EL (cell line): ENCODE results near the gene PTGER4.

ENCODE experiments used
- DNase-seq: peaks from one replicate; pipeline ENCODE4 v3.0.0-alpha.2; 2016

Gene PTGER4

DNA sequence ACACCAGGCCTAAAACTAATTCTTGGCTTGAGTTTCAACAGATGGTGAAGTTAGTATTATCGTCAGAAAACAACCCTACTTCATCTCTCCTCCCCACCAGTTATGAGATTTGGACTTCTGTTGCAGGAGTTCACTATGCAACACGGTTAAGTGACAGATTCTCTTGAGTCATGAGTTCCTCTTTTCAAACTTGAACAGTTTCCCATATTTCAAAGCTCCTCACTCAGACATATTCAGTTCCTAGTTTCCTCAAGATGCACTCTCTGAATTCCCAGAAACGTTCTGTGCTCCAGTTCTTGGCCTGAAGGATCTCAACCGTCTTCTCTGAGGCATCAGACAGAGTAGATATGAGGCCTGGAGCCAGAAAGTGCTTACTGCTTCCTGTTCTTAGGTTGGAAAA, 7.3 kb upstream of the PTGER4 start:
- DNase-seq = no peak

DNA sequence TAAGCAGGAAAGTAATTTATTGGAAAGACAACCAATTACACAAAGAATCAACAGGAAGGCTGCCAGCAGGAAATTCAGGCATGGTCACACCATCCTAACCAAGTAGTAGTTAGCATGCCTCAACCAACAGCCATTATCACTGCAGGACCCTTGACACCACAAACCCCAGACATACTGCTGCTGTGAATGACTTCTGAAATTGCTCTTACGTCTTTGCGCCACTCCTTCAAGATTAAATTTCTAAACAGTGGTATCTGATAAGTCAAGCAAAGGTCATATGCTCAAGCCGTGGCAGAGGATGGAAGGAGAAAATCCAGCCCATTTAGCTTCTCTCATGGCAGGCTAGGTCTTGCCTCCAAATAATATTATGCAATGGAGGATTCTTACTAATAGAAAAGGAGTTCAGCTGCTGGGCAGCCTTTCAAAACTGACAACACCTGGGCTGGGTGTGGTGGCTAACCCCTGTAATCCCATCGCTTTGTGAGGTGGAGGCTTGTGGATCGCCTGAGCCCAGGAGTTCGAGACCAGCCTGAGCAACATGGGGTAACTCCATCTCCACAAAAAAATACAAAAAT, 5.0 kb upstream of the PTGER4 start:
- DNase-seq = no peak

- DNase-seq = no peak
Observed at GRCh38 chr5:40675396-40676133, 4.2 kb upstream of the PTGER4 start.

DNA sequence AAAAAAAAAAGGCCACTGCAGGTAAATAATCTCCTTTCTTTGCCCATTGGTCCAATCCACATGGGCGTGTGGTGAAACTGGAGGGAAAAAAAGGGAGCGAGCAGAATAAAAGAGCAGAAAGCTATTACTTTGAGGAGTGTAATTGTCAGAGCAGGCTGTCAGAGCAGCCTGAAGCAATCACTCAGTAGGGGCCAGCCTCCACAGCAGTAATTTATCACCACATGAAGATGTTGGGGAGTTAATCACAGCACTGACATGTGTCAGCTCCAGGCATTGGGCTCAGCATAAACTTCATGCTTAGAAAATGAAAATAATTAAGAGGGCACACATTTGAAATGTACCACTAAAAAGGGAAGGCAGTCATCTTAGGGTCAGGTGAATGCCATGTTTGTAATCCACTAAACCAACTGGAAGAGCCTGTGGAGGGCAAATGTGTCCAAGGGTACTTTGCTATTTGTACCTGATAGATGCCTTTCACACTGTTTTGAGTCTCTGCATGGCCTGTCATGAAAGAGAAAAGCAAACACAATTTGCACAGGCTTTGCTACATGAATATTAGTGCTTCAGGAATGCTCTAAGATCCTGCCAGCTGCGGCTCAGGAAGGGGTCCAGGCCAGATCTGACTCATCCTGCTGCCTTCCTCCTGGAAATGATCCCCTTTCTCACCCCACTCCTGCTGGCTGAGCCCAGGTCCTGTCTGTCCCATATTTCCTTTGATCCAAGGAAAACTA, 2.9 kb upstream of the PTGER4 start:
- peak; percentile 89 for DNase-seq

DNA sequence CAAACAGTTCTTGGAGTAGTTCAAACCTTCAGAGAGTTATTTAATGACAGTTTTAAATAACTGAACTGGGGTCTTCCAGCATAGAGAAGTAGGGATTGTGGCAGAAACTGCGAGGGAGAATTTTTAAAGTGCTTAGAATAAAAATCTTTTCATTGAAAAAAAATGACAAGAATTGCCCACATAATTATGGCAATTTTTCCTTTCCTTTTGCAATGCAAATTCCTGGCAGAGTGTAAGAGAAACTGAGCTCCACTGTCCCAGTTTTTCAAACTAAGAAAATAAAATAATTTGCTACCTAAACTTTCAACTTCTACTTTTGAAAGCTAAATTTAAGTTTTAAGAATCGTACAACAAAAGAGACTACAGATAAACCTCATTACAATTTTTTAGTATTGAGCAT, 2.3 kb upstream of the PTGER4 start:
- no peak for DNase-seq

- peak; percentile 31 for DNase-seq
Observed at GRCh38 chr5:40678026-40678425, 1.7 kb upstream of the PTGER4 start.

DNA sequence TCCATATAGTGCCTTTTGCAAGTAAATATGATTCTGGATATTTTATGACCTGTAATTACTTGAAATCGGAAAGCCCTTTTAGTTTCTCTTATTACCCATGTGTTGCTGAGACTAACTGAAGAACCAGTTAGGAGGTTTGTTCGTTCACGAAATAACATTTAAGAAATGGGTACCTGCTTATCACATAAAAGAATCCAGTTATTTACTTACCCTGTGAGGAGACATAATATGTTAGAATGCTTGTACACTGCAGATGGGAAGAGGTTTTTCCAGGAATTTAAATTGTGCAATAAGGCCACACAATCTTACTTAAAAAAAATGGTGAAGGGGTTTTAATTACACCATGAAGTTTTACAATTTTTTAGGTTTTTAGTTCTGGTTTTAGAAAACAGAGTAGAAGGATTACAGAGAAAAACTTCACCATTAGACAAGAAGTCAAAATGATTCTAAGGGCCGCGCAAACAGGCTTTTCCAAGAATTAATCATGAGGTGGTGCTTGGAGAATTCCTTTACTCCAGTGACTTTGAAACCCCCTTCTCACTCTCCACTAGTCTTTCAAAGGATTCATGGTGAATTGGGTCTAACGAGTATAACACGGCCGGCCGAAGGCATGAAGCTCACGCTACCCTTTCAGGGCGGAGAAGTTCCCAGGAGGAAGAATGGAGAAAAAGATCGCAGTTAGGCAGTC, 1.1 kb upstream of the PTGER4 start:
- DNase-seq = no peak

DNA sequence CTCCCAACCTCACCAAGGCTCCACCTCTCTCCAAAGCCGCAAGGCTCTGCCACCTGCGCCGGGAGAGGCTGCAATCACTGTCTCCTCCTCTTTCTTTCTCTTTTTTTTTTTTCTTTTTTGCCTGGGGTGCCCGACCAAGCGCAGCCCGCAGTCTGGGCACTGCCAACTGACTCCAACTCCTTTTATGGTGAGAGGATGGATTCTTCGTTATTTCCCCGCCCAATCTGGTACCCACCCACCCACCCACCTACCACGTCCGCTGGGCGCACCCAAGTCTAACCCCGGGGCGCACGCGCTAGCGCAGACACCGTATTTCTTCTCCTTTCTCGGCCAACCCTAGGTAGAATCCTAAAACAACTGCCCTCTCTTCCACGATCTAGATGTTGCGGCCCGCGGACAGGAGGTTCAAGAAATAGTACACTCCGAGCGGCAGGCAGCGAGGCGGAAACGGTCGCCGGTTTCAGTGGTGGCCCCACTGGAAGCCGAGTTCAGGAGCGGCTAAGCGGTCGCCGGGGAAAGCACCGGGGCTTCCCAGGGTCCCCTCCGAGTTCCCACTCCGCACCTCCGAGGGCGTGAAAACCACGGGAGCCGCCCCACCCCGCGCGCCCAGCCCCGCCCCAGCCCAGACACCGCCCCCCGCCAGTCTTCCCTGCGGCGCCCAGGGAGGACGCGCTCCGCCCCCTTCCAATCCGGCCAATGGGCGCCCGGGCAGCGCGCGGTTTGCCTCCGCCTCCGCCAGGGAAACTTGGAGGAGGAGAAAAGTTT, 385 bp upstream of the PTGER4 start:
- DNase-seq = peak; percentile 95

GRCh38 chr5:40680741-40681362, 1.1 kb downstream of the PTGER4 start:
- no peak for DNase-seq

GRCh38 chr5:40681363-40682153, 1.8 kb downstream of the PTGER4 start:
- DNase-seq = peak; percentile 24

- no peak for DNase-seq
Observed at GRCh38 chr5:40682154-40683017, 2.7 kb downstream of the PTGER4 start.

DNA sequence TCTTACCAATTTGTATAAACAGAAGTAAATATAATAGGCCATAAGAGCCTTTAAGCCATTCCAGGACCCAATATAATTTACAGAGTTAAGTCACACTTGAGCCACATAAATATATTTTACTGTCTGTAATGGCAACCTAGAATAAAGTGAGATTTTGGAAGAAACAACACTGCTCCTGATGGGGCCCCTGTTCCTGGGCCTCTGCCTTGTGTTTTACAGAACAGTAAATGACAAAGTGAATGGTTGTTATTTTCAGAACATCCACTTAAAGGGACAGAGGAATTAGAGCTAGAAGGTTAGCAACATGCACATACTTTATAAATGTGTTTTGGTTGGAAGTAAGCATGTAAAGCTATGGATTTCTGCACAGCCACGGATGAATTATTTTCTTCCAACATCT, 3.6 kb downstream of the PTGER4 start:
- no peak for DNase-seq

DNA sequence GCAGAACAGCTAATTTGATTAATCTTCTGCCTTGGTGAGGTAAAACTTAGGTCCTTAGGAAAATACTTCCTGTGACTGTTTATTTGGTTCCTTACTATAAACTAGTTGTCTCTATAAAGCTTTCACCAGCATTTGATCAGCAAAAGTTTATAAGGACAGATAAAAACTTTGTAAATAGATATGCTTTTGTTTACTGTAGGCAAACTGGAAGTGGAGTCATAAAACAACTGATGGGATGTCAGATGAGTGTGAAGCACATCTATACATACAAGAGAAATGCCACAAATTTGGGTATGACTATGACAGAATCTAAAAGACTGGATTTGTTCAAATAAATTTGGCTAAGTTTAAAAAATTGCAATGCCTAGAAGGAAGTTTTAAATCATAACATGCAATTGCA, 5.5 kb downstream of the PTGER4 start:
- no peak for DNase-seq

GRCh38 chr5:40685976-40686486, 6.3 kb downstream of the PTGER4 start:
- no peak for DNase-seq

- DNase-seq = no peak
Observed at GRCh38 chr5:40687321-40687720, 7.6 kb downstream of the PTGER4 start.

DNA sequence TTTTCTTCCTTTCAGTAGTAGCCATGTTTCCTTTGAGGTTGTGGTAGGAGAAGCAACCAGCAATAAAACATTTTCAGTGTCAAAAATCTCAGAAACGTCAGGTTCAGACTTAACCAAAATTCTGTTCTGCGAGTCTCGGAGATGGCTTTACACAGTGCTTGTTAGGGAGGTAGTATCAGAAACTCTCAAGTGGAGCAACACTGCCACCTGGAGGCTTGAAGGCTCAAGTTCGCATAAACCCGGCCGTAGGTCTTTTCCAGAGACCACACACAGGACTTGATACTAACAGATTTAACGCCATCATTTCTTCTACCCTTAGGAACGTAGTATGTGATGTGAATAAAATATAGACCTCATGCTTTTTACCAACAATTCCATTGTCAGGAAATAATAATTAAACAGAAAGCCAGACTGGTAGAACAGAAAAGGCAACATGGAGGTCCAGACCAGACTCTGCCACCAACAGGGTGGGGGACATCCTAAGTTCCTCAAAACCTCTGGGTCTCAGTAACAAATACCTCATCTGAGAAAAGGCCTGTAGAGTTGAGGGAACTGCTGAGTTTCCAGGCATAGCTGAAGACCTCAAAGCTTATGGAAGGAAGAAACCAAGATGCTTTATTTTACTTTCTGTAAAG, 8.5 kb downstream of the PTGER4 start:
- peak; percentile 88 for DNase-seq

DNA sequence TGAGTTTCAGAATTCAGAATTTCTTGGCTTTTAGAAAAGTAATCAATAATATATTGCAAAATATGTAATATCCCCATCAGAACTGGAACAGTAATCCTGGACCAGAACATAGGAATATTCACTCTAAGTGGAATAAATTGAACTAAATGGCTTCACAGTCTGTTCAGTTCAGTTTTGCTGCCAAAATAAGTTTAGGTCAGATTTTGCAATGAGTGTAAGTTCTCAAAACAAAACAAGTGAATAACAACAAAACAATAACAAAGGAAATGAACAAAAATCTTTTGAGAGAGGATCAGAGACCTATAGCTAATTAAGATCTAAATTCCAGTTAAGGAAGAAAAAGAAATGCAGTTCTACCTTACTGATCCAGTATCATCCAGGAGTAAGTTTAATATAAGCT, 9.3 kb downstream of the PTGER4 start:
- DNase-seq = no peak

- peak; percentile 96 for DNase-seq
Observed at GRCh38 chr5:40689438-40689837, 9.7 kb downstream of the PTGER4 start.

- no peak for DNase-seq
Observed at GRCh38 chr5:40690267-40690666, 10.6 kb downstream of the PTGER4 start.

DNA sequence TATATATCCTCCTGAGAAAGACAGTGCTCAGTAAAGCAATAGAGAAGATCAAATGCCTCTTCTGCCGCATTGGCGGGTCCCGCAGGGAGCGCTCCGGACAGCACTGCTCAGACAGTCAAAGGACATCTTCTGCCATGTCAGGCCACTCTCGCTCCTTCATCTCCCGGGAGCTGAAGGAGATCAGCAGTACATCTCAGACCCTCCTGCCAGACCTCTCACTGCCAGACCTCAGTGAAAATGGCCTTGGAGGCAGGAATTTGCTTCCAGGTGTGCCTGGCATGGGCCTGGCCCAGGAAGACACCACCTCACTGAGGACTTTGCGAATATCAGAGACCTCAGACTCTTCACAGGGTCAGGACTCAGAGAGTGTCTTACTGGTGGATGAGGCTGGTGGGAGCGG, 12.2 kb downstream of the PTGER4 start:
- DNase-seq = no peak
